ENCODE results near the gene CACNA1C.

CACNA1C gene

DNA sequence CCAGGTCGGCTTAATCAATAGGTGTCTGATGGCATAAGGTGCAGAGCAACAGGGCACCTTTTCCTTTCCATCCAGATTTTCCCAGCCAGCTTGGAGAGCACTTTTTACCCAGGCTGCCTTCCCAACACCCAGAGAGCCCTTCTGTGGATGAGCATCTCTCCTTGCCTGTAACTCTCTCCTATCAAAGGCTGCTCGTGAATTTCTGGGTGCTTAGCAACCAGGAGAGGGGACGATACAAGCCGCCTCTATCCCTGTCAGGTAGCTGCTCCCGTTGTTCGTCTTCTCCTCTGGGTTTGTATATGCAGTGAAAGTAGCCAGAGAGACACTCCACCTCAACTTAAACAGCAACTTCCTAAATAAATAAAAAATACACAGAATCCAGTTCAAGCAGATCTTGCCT lies 124.2 kb downstream of the CACNA1C start:
- TF ChIP-seq POLR2AphosphoS5 (IDR thresholded peaks at IDR 0.05; ENCODE audit: low read depth, low read length) = no peak
- no peak for TF ChIP-seq TAF1 (IDR thresholded peaks at IDR 0.05; ENCODE audit: low read depth, low read length)
- no peak for TF ChIP-seq POU2F2 (IDR thresholded peaks at IDR 0.05; ENCODE audit: low read depth, low read length)
- FAIRE-seq (no peak), DNase-seq (ENCODE audit: insufficient read length, low spot score) (no peak)

DNA sequence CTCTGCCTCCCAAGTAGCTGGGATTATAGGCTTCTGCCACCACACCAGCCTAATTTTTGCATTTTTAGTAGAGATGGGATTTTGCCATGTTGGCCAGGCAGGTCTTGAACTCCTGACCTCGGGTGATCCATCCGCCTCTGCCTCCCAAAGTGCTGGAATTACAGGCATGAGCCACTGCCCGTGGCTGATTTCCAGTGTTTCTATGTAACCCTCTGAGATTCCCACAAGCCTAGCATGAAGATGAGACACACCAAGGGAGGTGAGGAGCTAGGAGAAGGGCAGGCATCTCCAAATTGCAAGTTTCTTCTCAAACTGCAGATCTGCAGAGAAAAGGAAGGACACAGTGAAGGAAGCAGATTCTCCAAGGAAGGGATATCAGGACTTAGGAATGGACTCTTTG lies 125.0 kb downstream of the CACNA1C start:
- no peak for DNase-seq (ENCODE audit: insufficient read length, low spot score)
- FAIRE-seq = no peak
- TF ChIP-seq POLR2AphosphoS5 (IDR thresholded peaks at IDR 0.05; ENCODE audit: low read depth, low read length) = no peak
- TF ChIP-seq POU2F2 (IDR thresholded peaks at IDR 0.05; ENCODE audit: low read depth, low read length) = no peak
- TF ChIP-seq POLR2A (IDR thresholded peaks at IDR 0.05; ENCODE audit: low read depth, low read length) = no peak
- no peak for TF ChIP-seq SPI1 (IDR thresholded peaks at IDR 0.05; ENCODE audit: low read depth, low read length)
- TF ChIP-seq PAX5 (IDR thresholded peaks at IDR 0.05; ENCODE audit: insufficient read depth, low read length, severe bottlenecking) = no peak
- TF ChIP-seq TAF1 (IDR thresholded peaks at IDR 0.05; ENCODE audit: low read depth, low read length) = no peak

GRCh38 chr12:2179058-2179457 lies 126.3 kb downstream of the CACNA1C start:
- TF ChIP-seq PAX5 (IDR thresholded peaks at IDR 0.05; ENCODE audit: insufficient read depth, low read length, severe bottlenecking) (no peak), TAF1 (IDR thresholded peaks at IDR 0.05; ENCODE audit: low read depth, low read length) (no peak), POLR2A (IDR thresholded peaks at IDR 0.05; ENCODE audit: low read depth, low read length) (no peak), SPI1 (IDR thresholded peaks at IDR 0.05; ENCODE audit: low read depth, low read length) (no peak), POU2F2 (IDR thresholded peaks at IDR 0.05; ENCODE audit: low read depth, low read length) (no peak), POLR2AphosphoS5 (IDR thresholded peaks at IDR 0.05; ENCODE audit: low read depth, low read length) (no peak)
- DNase-seq (ENCODE audit: insufficient read length, low spot score) = no peak
- no peak for FAIRE-seq

GRCh38 chr12:2179953-2180736 lies 127.4 kb downstream of the CACNA1C start:
- no peak for FAIRE-seq
- TF ChIP-seq PAX5 (IDR thresholded peaks at IDR 0.05; ENCODE audit: insufficient read depth, low read length, severe bottlenecking) (no peak), TAF1 (IDR thresholded peaks at IDR 0.05; ENCODE audit: low read depth, low read length) (no peak), SPI1 (IDR thresholded peaks at IDR 0.05; ENCODE audit: low read depth, low read length) (no peak), POLR2A (IDR thresholded peaks at IDR 0.05; ENCODE audit: low read depth, low read length) (no peak), POLR2AphosphoS5 (IDR thresholded peaks at IDR 0.05; ENCODE audit: low read depth, low read length) (no peak), POU2F2 (IDR thresholded peaks at IDR 0.05; ENCODE audit: low read depth, low read length) (no peak)
- no peak for DNase-seq (ENCODE audit: insufficient read length, low spot score)

- TF ChIP-seq PAX5 (IDR thresholded peaks at IDR 0.05; ENCODE audit: insufficient read depth, low read length, severe bottlenecking) (no peak), TAF1 (IDR thresholded peaks at IDR 0.05; ENCODE audit: low read depth, low read length) (no peak), SPI1 (IDR thresholded peaks at IDR 0.05; ENCODE audit: low read depth, low read length) (no peak), POU2F2 (IDR thresholded peaks at IDR 0.05; ENCODE audit: low read depth, low read length) (no peak), POLR2A (IDR thresholded peaks at IDR 0.05; ENCODE audit: low read depth, low read length) (no peak), POLR2AphosphoS5 (IDR thresholded peaks at IDR 0.05; ENCODE audit: low read depth, low read length) (no peak)
- FAIRE-seq (no peak), DNase-seq (ENCODE audit: insufficient read length, low spot score) (no peak)
These were observed 127.9 kb downstream of the CACNA1C start for GRCh38 chr12:2180737-2181082.

DNA sequence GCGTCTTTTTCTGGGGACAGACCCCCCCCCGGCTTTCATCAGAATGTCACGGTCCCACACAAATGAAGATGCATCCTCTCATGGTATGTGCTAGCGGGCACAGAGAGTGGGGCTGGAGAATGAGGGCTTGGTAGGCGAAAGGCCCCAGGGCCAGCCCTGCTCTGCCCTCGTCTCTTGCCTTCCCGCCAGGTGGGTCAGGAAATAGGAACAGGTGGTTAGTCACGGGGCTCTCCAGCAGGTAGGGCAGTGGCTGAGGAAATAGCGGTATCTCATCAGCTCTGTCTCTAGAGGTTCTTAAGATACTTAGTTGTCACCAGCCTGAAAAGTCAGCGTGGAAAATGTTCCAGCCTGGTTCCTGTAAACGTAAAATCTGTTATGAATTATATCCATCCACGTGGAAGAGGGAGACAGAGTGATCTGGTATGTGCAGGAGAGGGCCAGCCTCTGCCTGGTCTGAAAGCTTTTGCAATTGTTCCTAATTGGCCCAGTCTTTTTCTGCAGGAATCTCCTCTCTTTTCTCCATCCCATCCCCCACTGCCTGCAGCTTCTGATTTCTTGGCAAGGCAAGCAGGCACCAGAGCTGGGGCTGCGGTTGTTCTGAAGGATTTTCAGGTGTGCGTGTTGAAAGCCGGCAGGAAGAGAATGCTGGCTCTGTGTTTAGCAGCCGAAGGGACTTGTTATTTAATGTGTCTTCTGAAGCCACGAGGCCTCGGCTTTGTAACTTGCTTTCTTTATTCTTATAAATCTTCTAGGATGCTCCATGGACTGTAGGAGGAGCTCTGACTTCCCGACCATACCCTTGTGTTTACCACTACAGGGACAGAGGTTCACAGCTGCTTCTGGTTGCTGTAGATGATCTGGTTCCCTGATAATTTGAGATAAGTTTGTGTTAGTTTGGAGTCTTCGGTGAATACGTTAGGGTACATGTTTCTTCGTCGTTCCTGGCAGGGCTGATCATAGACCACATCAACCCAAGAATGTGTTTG lies 131.1 kb downstream of the CACNA1C start:
- TF ChIP-seq PAX5 (IDR thresholded peaks at IDR 0.05; ENCODE audit: insufficient read depth, low read length, severe bottlenecking) (no peak), POLR2A (IDR thresholded peaks at IDR 0.05; ENCODE audit: low read depth, low read length) (no peak), SPI1 (IDR thresholded peaks at IDR 0.05; ENCODE audit: low read depth, low read length) (no peak), POLR2AphosphoS5 (IDR thresholded peaks at IDR 0.05; ENCODE audit: low read depth, low read length) (no peak), POU2F2 (IDR thresholded peaks at IDR 0.05; ENCODE audit: low read depth, low read length) (no peak), TAF1 (IDR thresholded peaks at IDR 0.05; ENCODE audit: low read depth, low read length) (no peak)
- DNase-seq (ENCODE audit: insufficient read length, low spot score) (no peak), FAIRE-seq (no peak)

DNA sequence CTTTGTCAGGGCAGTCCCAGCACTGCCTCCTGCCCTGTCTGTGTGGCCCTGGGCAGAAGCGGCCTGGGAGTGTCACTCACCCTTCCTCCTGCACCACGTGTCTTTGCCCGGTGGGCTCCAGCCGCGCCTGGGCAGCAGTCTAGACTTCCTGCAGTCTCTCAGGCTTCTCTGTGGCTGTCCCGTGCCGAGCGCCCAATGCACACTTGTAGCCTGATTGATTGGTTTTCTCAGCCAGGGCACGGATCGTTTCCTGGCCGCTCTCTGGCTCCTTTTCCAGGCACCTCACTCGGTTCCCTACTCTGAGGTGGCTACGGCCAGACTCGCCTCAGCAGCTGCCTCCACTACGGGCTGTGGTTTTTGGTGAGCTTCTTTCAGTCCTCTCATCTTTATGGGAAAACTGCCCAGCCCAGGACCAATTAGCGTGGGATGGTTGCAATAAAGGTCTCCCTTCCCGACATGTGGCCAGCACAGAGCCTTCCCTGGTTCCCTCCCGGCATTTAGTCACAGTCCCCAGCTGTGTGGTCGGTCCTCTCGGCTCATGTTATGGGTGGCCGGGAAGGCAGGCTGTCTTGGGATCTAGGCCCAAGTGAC lies 133.1 kb downstream of the CACNA1C start:
- FAIRE-seq (no peak), DNase-seq (ENCODE audit: insufficient read length, low spot score) (no peak)
- TF ChIP-seq POLR2A (IDR thresholded peaks at IDR 0.05; ENCODE audit: low read depth, low read length) (no peak), POLR2AphosphoS5 (IDR thresholded peaks at IDR 0.05; ENCODE audit: low read depth, low read length) (no peak), TAF1 (IDR thresholded peaks at IDR 0.05; ENCODE audit: low read depth, low read length) (no peak), SPI1 (IDR thresholded peaks at IDR 0.05; ENCODE audit: low read depth, low read length) (no peak), PAX5 (IDR thresholded peaks at IDR 0.05; ENCODE audit: insufficient read depth, low read length, severe bottlenecking) (no peak), POU2F2 (IDR thresholded peaks at IDR 0.05; ENCODE audit: low read depth, low read length) (no peak)

DNA sequence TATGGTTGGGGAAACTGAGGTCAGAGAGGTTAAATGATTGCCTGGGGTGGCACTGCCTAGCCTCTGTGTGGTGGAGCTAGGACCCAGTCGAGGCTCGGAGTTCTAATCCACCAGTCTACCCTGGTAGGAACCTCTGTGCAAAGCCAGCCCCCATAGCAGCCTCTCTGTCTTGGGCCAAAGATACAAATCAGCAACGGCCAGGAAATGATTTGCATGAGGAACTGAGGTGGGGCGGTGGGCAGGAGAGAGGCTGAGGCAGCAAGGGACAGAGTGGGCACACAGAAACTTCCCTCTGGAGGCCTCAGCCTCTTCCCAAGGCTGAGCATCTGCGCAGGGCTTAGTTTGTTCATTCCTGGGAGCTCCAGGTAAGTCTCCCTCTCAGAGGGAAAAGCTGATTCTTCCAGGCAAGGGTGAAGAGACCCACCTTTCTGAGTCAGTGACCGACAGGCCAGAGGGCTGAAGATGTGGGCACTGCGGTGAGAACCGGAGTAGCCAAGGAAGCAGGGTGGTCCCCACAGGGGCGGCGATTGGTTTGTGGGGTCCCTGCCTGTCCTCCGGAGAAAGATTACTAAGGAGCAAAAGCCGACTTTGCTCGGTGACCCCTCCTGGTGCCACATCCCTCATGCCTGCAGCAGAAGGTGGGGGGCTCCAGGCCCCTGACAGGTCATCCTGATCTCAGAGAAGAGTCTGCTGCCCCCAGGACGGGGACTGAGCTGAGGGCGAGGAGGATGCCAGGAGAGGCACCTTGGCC lies 134.6 kb downstream of the CACNA1C start:
- no peak for TF ChIP-seq PAX5 (IDR thresholded peaks at IDR 0.05; ENCODE audit: insufficient read depth, low read length, severe bottlenecking)
- no peak for TF ChIP-seq SPI1 (IDR thresholded peaks at IDR 0.05; ENCODE audit: low read depth, low read length)
- no peak for TF ChIP-seq POLR2AphosphoS5 (IDR thresholded peaks at IDR 0.05; ENCODE audit: low read depth, low read length)
- TF ChIP-seq POU2F2 (IDR thresholded peaks at IDR 0.05; ENCODE audit: low read depth, low read length) = no peak
- TF ChIP-seq TAF1 (IDR thresholded peaks at IDR 0.05; ENCODE audit: low read depth, low read length) = no peak
- no peak for TF ChIP-seq POLR2A (IDR thresholded peaks at IDR 0.05; ENCODE audit: low read depth, low read length)
- FAIRE-seq = no peak
- DNase-seq (ENCODE audit: insufficient read length, low spot score) = no peak

Measured in GM12891 (cell line).